Measurements from ENCODE around the gene CRPPA.
A peak's percentile ranks its signal among the peaks of the same experiment; 100 is the strongest.

The CRPPA gene

DNA sequence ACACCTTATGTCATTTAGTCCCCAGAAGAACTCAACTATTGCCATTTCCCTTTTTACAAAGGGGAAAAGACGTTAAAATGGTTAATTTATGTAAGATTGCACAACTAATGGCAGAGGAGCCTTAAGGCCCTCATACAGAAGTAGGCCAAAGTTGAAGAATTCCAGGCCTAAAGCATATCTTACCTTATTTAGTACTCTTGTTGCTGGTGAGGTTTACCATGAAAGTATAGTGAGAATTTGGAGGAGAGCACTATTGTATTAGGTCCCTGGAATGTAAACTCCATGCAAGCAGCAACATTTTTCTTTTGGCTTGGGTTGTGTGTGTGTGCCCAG is 731 bp upstream of the CRPPA start:
- Histone ChIP-seq H3K27me3 (ENCODE audit: low read depth, low read length) (no peaks in the 10 kb centered on the region), H3K9me3 (ENCODE audit: control insufficient read depth in 1 of 2, low read length in 2 of 2) (no peaks in the 10 kb centered on the region), H3K27ac (ENCODE audit: low read length) (peak overlapping the region; percentile 93), H3K4me3 (ENCODE audit: low read depth in 1 of 2, low read length in 2 of 2) (peak overlapping the region; percentile 75 to 85), H3K36me3 (ENCODE audit: control insufficient read depth in 1 of 2, insufficient read depth in 2 of 2, low read length in 2 of 2) (peaks cover 0 to 9% of the 10 kb centered on the region in 2 donors), H3K4me1 (ENCODE audit: control insufficient read depth in 1 of 2, insufficient read depth in 2 of 2, low read length in 2 of 2) (peaks cover 0 to 17% of the 10 kb centered on the region in 2 donors)

DNA sequence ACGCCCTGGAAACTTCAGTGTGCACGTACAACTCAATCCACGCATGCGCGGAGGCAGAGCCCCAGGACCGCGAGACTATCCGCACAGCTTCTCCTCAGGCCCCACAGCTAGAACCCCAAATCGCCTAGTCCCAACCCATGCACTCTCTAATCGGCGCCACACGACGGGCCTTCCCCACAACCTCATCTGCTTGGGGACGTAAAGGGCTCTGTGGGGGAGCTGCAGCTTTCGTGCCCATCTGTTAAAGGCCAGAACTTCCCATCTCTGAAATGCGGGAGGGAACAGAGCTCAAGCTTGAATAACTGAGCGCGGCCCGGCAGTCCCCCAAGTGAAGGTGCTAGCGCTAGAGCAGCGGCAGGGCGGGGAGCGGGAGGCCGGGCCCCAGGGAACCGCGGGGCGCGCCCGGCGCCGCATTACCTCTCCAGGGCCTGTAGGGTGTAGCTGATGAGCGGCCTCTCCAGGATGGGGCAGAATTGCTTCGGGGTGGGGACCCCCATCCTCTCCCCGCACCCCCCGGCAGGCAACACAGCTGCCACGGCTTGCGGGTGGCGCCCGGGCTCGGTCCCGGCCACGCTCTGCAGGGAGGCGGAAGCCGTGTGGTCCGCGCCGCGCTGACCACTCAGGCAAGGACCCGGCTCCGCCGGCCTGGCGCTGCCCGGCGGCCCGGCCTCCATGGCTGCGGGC is 547 bp downstream of the CRPPA start:
- Histone ChIP-seq H3K9me3 (ENCODE audit: control insufficient read depth in 1 of 2, low read length in 2 of 2) (no peaks in the 10 kb centered on the region), H3K4me3 (ENCODE audit: low read depth in 1 of 2, low read length in 2 of 2) (peak overlapping the region; percentile 75 to 85), H3K36me3 (ENCODE audit: control insufficient read depth in 1 of 2, insufficient read depth in 2 of 2, low read length in 2 of 2) (peaks cover 0 to 9% of the 10 kb centered on the region in 2 donors), H3K4me1 (ENCODE audit: control insufficient read depth in 1 of 2, insufficient read depth in 2 of 2, low read length in 2 of 2) (peaks cover 0 to 17% of the 10 kb centered on the region in 2 donors), H3K27ac (ENCODE audit: low read length) (peak overlapping the region; percentile 93), H3K27me3 (ENCODE audit: low read depth, low read length) (no peaks in the 10 kb centered on the region)

DNA sequence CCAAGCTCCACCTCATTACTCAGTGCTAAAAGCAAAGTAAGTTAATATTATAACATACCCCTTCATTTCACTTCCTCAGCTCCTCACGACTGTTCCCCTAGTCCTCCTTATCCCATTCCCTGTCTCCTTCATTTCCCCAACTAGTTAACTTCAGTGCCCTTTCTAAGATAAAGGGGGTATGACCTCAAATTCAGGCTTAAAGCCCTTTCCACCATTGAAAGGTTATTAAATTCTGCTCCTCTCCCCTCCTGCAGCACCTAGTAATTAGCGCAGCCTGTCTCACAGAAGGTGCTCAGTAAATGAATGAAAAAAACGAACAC is 1.0 kb downstream of the CRPPA start:
- peaks cover 0 to 9% of the 10 kb centered on the region in 2 donors for H3K36me3 ChIP-seq (ENCODE audit: control insufficient read depth in 1 of 2, insufficient read depth in 2 of 2, low read length in 2 of 2)
- peaks cover 0 to 17% of the 10 kb centered on the region in 2 donors for H3K4me1 ChIP-seq (ENCODE audit: control insufficient read depth in 1 of 2, insufficient read depth in 2 of 2, low read length in 2 of 2)
- peak overlapping the region; percentile 75 to 85 for H3K4me3 ChIP-seq (ENCODE audit: low read depth in 1 of 2, low read length in 2 of 2)
- peak overlapping the region; percentile 93 for H3K27ac ChIP-seq (ENCODE audit: low read length)
- H3K9me3 ChIP-seq (ENCODE audit: control insufficient read depth in 1 of 2, low read length in 2 of 2): no peaks in the 10 kb centered on the region
- H3K27me3 ChIP-seq (ENCODE audit: low read depth, low read length): no peaks in the 10 kb centered on the region

DNA sequence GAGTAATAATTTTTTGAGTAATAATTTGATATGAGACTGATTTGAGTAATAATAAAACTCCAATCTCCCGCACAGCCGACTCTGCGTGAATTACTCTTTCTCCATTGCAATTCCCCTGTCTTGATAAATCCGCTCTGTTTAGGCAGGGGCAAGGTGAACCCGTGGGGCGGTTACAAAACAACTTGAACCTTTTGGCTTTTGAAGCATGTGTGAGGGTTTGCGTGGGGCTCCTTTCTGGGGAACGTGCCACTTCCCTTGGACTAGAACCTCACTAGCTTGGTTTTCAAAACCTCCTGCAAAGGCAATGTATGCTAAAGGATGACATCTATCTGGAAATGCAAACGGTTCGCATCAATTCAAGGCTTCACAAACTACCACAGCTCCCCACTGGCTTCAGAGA is 1.5 kb downstream of the CRPPA start:
- Histone ChIP-seq H3K4me1 (ENCODE audit: control insufficient read depth in 1 of 2, insufficient read depth in 2 of 2, low read length in 2 of 2) (peaks cover 0 to 17% of the 10 kb centered on the region in 2 donors), H3K36me3 (ENCODE audit: control insufficient read depth in 1 of 2, insufficient read depth in 2 of 2, low read length in 2 of 2) (peaks cover 0 to 9% of the 10 kb centered on the region in 2 donors), H3K27me3 (ENCODE audit: low read depth, low read length) (no peaks in the 10 kb centered on the region), H3K27ac (ENCODE audit: low read length) (peak overlapping the region; percentile 93), H3K9me3 (ENCODE audit: control insufficient read depth in 1 of 2, low read length in 2 of 2) (no peaks in the 10 kb centered on the region), H3K4me3 (ENCODE audit: low read depth in 1 of 2, low read length in 2 of 2) (peak overlapping the region; percentile 75 to 85)

DNA sequence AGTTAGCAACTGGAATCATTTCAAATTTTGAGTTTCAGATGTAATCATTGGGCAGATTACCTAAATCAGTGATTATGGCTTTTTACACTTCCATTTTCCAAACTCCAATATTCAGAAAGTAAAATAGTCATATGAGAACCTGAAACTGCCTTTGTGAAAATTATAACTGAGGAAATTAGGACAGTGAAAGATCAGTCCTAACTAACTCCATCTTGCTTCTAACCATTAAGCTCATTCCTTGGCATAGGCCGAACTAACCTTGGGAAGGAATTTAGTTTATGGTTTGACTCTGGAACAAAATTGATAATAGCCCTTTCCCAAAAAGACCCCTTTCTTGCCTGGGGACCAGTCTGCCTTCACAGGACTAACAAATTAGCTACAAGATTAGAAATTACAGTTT is 2.2 kb downstream of the CRPPA start:
- no peaks in the 10 kb centered on the region for H3K27me3 ChIP-seq (ENCODE audit: low read depth, low read length)
- H3K4me3 ChIP-seq (ENCODE audit: low read depth in 1 of 2, low read length in 2 of 2): no peak overlapping the region
- H3K4me1 ChIP-seq (ENCODE audit: control insufficient read depth in 1 of 2, insufficient read depth in 2 of 2, low read length in 2 of 2): peaks cover 0 to 17% of the 10 kb centered on the region in 2 donors
- no peaks in the 10 kb centered on the region for H3K9me3 ChIP-seq (ENCODE audit: control insufficient read depth in 1 of 2, low read length in 2 of 2)
- H3K27ac ChIP-seq (ENCODE audit: low read length): no peak overlapping the region
- H3K36me3 ChIP-seq (ENCODE audit: control insufficient read depth in 1 of 2, insufficient read depth in 2 of 2, low read length in 2 of 2): peaks cover 0 to 9% of the 10 kb centered on the region in 2 donors

DNA sequence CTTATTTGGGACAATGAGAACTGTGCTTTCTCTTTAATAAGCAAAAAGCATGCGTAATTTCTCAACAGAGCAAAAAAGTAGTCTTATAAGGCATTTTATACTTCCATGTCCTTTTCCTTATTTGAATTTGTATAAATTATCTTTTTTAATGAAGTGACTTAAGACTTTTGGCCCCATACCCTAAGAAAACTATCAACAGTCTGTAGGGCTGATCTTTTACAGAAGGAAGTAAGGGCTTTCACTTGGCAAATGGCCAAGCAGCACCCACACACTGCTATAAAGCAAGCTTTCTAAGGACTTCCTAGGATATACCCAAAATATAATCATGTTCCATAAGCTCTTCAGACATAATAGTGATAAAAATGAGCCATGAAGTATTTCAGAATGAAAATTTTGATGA is 3.4 kb downstream of the CRPPA start:
- no peak overlapping the region for H3K27ac ChIP-seq (ENCODE audit: low read length)
- peaks cover 0 to 17% of the 10 kb centered on the region in 2 donors for H3K4me1 ChIP-seq (ENCODE audit: control insufficient read depth in 1 of 2, insufficient read depth in 2 of 2, low read length in 2 of 2)
- no peaks in the 10 kb centered on the region for H3K9me3 ChIP-seq (ENCODE audit: control insufficient read depth in 1 of 2, low read length in 2 of 2)

DNA sequence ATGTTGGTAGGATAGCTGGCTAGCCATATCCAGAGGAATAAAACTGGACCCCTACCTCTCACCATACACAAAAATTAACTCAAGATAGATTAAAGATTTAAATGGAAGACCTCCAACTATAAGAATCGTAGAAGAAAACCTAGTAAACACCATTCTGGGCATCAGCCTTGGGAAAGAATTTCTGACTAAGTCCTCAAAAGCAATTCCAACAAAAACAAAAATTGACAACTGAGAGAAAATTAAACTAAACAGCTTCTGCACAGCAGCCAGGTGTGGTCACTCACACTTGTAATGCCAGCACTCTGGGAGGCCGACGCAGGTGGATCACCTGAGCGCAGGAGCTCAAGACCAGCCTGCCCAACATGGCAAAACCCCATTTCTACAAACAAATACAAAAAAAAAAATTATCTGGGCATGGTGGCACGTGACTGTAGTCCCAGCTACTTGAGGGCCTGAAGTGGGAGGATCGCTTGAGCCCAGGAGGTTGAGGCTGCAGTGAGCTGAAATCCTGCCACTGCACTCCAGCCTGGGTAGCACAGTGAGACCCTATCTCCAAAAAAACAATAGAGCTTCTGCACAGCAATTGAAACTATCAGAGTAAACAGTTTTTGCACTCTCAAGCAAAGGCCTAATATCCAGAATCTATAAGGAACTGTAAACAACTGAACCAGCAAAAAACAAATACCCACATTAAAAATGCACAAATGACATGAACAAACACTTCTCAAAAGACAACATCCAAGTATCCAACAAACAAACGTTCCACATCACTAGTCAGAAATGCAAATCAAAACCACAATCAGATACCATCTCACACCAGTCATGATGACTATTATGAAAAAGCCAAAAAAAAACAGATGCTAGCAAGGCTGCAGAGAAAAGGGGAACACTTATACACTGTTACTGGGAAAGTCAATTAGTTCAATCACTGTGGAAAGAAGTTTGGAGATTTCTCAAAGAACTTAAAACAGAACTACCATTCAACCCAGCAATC is 4.8 kb downstream of the CRPPA start:
- H3K4me3 ChIP-seq (ENCODE audit: low read depth in 1 of 2, low read length in 2 of 2): no peak overlapping the region
- H3K27me3 ChIP-seq (ENCODE audit: low read depth, low read length): no peaks in the 10 kb centered on the region
- peaks cover 0 to 9% of the 10 kb centered on the region in 2 donors for H3K36me3 ChIP-seq (ENCODE audit: control insufficient read depth in 1 of 2, insufficient read depth in 2 of 2, low read length in 2 of 2)
- H3K4me1 ChIP-seq (ENCODE audit: control insufficient read depth in 1 of 2, insufficient read depth in 2 of 2, low read length in 2 of 2): peaks cover 0 to 8% of the 10 kb centered on the region in 2 donors
- H3K27ac ChIP-seq (ENCODE audit: low read length): no peak overlapping the region
- H3K9me3 ChIP-seq (ENCODE audit: control insufficient read depth in 1 of 2, low read length in 2 of 2): no peaks in the 10 kb centered on the region

More for the DNA sequence above, 3.4 kb downstream of the CRPPA start:
- no peak overlapping the region for H3K4me3 ChIP-seq (ENCODE audit: low read depth in 1 of 2, low read length in 2 of 2)
- peaks cover 0 to 9% of the 10 kb centered on the region in 2 donors for H3K36me3 ChIP-seq (ENCODE audit: control insufficient read depth in 1 of 2, insufficient read depth in 2 of 2, low read length in 2 of 2)
- H3K27me3 ChIP-seq (ENCODE audit: low read depth, low read length): no peaks in the 10 kb centered on the region

DNA sequence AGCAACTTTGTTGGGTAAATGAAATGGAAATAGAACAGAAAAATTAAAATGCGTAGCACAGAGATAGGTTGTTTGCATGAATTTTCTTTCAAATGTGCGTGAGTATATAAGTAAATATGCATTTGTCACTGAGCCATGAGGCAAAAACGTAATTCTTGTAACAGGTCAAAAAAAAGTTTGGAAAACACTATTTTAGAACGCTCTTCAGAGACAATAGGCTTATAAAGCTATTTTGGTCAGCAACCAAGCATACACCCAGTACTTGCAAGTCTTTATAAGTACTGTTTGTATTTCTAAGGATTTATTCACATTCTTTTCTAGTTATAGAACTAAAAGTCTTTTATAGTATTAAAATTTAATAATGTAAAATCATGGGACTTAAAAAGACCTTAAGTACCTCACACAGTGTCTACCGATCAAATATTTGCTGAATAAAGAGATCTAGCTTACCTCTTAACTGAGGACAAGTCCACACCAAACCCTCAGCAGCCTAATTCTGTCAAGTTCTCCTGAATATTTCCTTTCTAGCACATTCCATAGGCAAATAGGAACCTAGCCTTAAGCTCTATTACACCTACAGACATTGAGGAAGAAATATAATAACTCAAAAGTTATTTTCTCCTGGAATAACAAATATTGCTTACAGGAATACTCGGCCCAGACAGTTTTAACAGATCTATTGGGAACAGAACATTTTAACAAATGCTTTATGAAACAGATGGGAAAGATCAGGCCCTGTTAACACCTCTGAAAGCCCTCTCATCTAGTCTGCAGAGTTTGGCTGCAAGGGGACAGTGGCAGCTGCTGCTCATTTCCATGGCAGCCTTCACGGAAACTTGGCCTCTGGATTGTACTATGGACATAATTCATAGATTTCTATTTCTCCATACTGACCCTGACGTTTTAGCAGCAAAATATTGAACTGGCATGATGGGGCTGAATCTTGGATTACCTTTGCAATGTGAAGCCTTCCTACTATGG is 8.8 kb downstream of the CRPPA start:
- Histone ChIP-seq H3K9me3 (ENCODE audit: control insufficient read depth in 1 of 2, low read length in 2 of 2) (no peaks in the 10 kb centered on the region), H3K36me3 (ENCODE audit: control insufficient read depth in 1 of 2, insufficient read depth in 2 of 2, low read length in 2 of 2) (no peaks in the 10 kb centered on the region), H3K27ac (ENCODE audit: low read length) (no peak overlapping the region), H3K4me1 (ENCODE audit: control insufficient read depth in 1 of 2, insufficient read depth in 2 of 2, low read length in 2 of 2) (peaks cover 0 to 8% of the 10 kb centered on the region in 2 donors), H3K27me3 (ENCODE audit: low read depth, low read length) (no peaks in the 10 kb centered on the region), H3K4me3 (ENCODE audit: low read depth in 1 of 2, low read length in 2 of 2) (no peak overlapping the region)

DNA sequence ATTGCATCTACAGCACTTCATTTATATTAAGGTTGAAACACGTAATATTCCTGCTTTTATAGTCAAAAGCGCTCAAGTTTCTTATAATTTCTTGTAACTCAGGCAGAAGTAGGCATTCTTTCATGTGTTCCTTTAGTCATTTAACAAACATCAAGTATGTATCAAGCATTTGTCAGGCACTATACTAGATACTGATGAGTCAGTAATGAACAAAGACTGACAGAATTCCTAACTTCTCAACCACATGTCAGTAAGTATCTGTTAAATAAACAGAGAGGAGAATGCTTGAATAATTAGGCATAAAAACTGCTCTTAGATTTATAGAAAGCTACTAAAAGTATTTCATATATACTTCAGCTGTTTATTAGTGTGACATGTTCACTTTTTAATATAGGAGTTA is 9.9 kb downstream of the CRPPA start:
- peaks cover 0 to 8% of the 10 kb centered on the region in 2 donors for H3K4me1 ChIP-seq (ENCODE audit: control insufficient read depth in 1 of 2, insufficient read depth in 2 of 2, low read length in 2 of 2)
- no peaks in the 10 kb centered on the region for H3K9me3 ChIP-seq (ENCODE audit: control insufficient read depth in 1 of 2, low read length in 2 of 2)
- no peak overlapping the region for H3K4me3 ChIP-seq (ENCODE audit: low read depth in 1 of 2, low read length in 2 of 2)
- H3K36me3 ChIP-seq (ENCODE audit: control insufficient read depth in 1 of 2, insufficient read depth in 2 of 2, low read length in 2 of 2): no peaks in the 10 kb centered on the region
- no peaks in the 10 kb centered on the region for H3K27me3 ChIP-seq (ENCODE audit: low read depth, low read length)
- H3K27ac ChIP-seq (ENCODE audit: low read length): no peak overlapping the region

DNA sequence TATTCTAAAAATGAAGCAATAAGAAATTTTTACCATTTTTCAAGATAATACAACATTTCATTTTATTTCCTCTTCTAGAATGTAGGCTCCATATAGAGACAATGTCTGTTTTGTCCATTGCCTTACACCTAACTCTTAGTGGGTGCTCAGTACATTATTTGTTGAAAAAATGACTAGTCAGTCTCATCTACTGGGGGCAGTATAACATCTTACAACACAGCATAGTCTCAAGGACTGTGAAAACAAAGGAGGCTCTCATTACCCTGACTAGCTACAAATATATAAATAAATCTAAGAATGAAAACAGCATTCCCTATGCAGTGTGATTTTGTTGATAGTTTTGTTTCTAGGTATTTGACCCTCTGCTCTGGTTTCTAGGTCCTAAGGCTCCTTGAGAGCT is 11.6 kb downstream of the CRPPA start:
- no peak overlapping the region for H3K27ac ChIP-seq (ENCODE audit: low read length)
- H3K27me3 ChIP-seq (ENCODE audit: low read depth, low read length): no peaks in the 10 kb centered on the region
- no peaks in the 10 kb centered on the region for H3K36me3 ChIP-seq (ENCODE audit: control insufficient read depth in 1 of 2, insufficient read depth in 2 of 2, low read length in 2 of 2)
- no peaks in the 10 kb centered on the region for H3K9me3 ChIP-seq (ENCODE audit: control insufficient read depth in 1 of 2, low read length in 2 of 2)
- peaks cover 0 to 12% of the 10 kb centered on the region in 2 donors for H3K4me1 ChIP-seq (ENCODE audit: control insufficient read depth in 1 of 2, insufficient read depth in 2 of 2, low read length in 2 of 2)
- no peak overlapping the region for H3K4me3 ChIP-seq (ENCODE audit: low read depth in 1 of 2, low read length in 2 of 2)

All from muscle layer of duodenum (tissue), 2 donors.